VCaP (cell line): ENCODE data around the gene LMAN2.

Source experiments
- H3K27ac ChIP-seq: fragments of 450-650 bp; 2 replicates; pipeline ENCODE4 v1.5.1; 2017
- CTCF ChIP-seq: fragments of 450-650 bp; conservative IDR thresholded peaks from 2 replicates; pipeline ENCODE4 v1.5.1; 2017; ENCODE audit warnings: mild to moderate bottlenecking, moderate library complexity

LMAN2 gene

GRCh38 chr5:177338251-177339106 is 13.0 kb downstream of the LMAN2 start:
- no peak for TF ChIP-seq CTCF
- peak overlapping the region; percentile 54 for H3K27ac ChIP-seq

- no peak overlapping the region for H3K27ac ChIP-seq
- TF ChIP-seq CTCF = no peak
Observed at GRCh38 chr5:177336603-177337494, 14.6 kb downstream of the LMAN2 start.

- no peak overlapping the region for H3K27ac ChIP-seq
Observed at GRCh38 chr5:177336112-177336511, 15.4 kb downstream of the LMAN2 start.

GRCh38 chr5:177335701-177336065 is 15.8 kb downstream of the LMAN2 start:
- TF ChIP-seq CTCF = no peak
- H3K27ac ChIP-seq = no peak overlapping the region

More at GRCh38 chr5:177336112-177336511, 15.4 kb downstream of the LMAN2 start:
- peak; percentile 62 for TF ChIP-seq CTCF

GRCh38 chr5:177334781-177335700 is 16.4 kb downstream of the LMAN2 start:
- no peak overlapping the region for H3K27ac ChIP-seq
- no peak for TF ChIP-seq CTCF

GRCh38 chr5:177334155-177334551 is 17.3 kb downstream of the LMAN2 start:
- no peak overlapping the region for H3K27ac ChIP-seq
- TF ChIP-seq CTCF = no peak
